Tibial nerve (tissue), 4 donors: Measurements from ENCODE around the gene LIG3. TPM values are rescaled to one million over a fixed set of nuclear protein-coding genes. Genes with fewer than 3 reads are reported as not detected.
A peak's percentile ranks its signal among the peaks of the same experiment; 100 is the strongest.

Experiments
- DNase-seq, 2 donors: peaks; one replicate each; pipeline ENCODE4 v3.0.0-alpha.2; 2019; ENCODE audit warnings: low spot score in 2 of 2
- H3K27ac ChIP-seq, 4 donors: fragments of 200-600 bp; sonication (generic) in 3 of 4; one replicate each; pipeline ENCODE4 v1.5.1; 2017 to 2019; ENCODE audit warnings: mild to moderate bottlenecking in 1 of 4
- H3K27me3 ChIP-seq, 2 donors: fragments of 200-600 bp; sonication (generic) in 1 of 2; one replicate each; pipeline versions ENCODE4 v1.5.1 to v1.6.0; 2017 to 2019
- H3K36me3 ChIP-seq, 3 donors: fragments of 200-600 bp; sonication (generic); one replicate each; pipeline ENCODE4 v1.5.1; 2018 to 2019
- H3K4me1 ChIP-seq, 4 donors: fragments of 200-600 bp; sonication (generic) in 3 of 4; one replicate each; pipeline ENCODE4 v1.5.1; 2017 to 2019
- H3K4me3 ChIP-seq, 4 donors: fragments of 200-600 bp; sonication (generic) in 3 of 4; one replicate each; pipeline ENCODE4 v1.5.1; 2017 to 2019; ENCODE audit warnings: mild to moderate bottlenecking in 1 of 4, moderate library complexity in 1 of 4
- H3K9me3 ChIP-seq, 4 donors: fragments of 200-600 bp; sonication (generic) in 3 of 4; one replicate each; pipeline ENCODE4 v1.5.1; 2017 to 2019
- CTCF ChIP-seq, 5 experiments: fragments of 200-600 bp in 3 of 5; fragments of 450-650 bp in 2 of 5; sonication (generic) in 3 of 5; IDR thresholded peaks; one replicate each; pipeline ENCODE4 v1.5.1; 2016 to 2019; ENCODE audit warnings: antibody characterized with exemption in 5 of 5, mild to moderate bottlenecking in 3 of 5, moderate library complexity in 2 of 5
- EP300 ChIP-seq, 2 donors: sonication (generic); formaldehyde crosslinking; IDR thresholded peaks; one replicate each; pipeline ENCODE4 v1.6.1; 2017; ENCODE audit warnings: antibody characterized with exemption in 2 of 2, mild to moderate bottlenecking in 1 of 2
- POLR2A ChIP-seq, 2 donors: fragments of 450-650 bp; IDR thresholded peaks; one replicate each; pipeline ENCODE4 v1.6.1; 2017; ENCODE audit warnings: antibody characterized with exemption in 2 of 2, mild to moderate bottlenecking in 2 of 2, moderate library complexity in 2 of 2
- WGBS, 2 donors: methylation state at CpG; one replicate each; pipeline ENCODE4 v1.1.5; 2018; 5-methylcytosine and 5-hydroxymethylcytosine counted together
- total RNA-seq, 4 donors: library from RNA; depleted of rRNA; stranded (reverse); fragments of >200 nt; gene quantifications; one replicate each; pipeline ENCODE4 v1.1.0, GENCODE V29; 2016

The LIG3 gene
- total RNA-seq, 4 donors from 2014 or later: 15.3 to 42.6 (median 37.0) TPM

- WGBS, 2 donors: 89 to 92% methylated on average over 3 of the region's 3 CpGs
- H3K4me3 ChIP-seq: no peak overlapping the region
- no peaks in the 10 kb centered on the region for H3K9me3 ChIP-seq
- H3K27me3 ChIP-seq: no peaks in the 10 kb centered on the region
- TF ChIP-seq CTCF (IDR thresholded peaks at IDR 0.05) (no peak), POLR2A (IDR thresholded peaks at IDR 0.05) (no peak), EP300 (IDR thresholded peaks at IDR 0.05) (no peak)
- no peak for DNase-seq
- H3K36me3 ChIP-seq: no peaks in the 10 kb centered on the region
- peaks cover 0 to 50% (median 26%) of the 10 kb centered on the region in 4 donors for H3K4me1 ChIP-seq
- peak overlapping the region in 1 of 4 donors; percentile 13 for H3K27ac ChIP-seq
Measured at GRCh38 chr17:35048685-35049379, 68.5 kb downstream of the LIG3 start.

- TF ChIP-seq CTCF (IDR thresholded peaks at IDR 0.05) (no peak), EP300 (IDR thresholded peaks at IDR 0.05) (no peak), POLR2A (IDR thresholded peaks at IDR 0.05) (no peak)
- 97 to 100% methylated on average over 2 of the region's 2 CpGs for WGBS, 2 donors
- Histone ChIP-seq H3K36me3 (no peaks in the 10 kb centered on the region), H3K9me3 (no peaks in the 10 kb centered on the region), H3K4me3 (no peak overlapping the region), H3K4me1 (peaks cover 0 to 46% (median 26%) of the 10 kb centered on the region in 4 donors), H3K27me3 (no peaks in the 10 kb centered on the region), H3K27ac (peak overlapping the region in 2 of 4 donors; percentile 70 to 79)
- DNase-seq: no peak
Measured at GRCh38 chr17:35050170-35050569, 69.9 kb downstream of the LIG3 start.

GRCh38 chr17:35051183-35051578, 70.9 kb downstream of the LIG3 start:
- Histone ChIP-seq H3K4me1 (peaks cover 0 to 40% (median 26%) of the 10 kb centered on the region in 4 donors), H3K36me3 (no peaks in the 10 kb centered on the region), H3K27me3 (no peaks in the 10 kb centered on the region), H3K27ac (peak overlapping the region in 3 of 4 donors; percentile 70 to 79 (median 70)), H3K9me3 (no peaks in the 10 kb centered on the region), H3K4me3 (peak overlapping the region in 1 of 4 donors; percentile 10)
- WGBS, 2 donors: 20 to 22% methylated on average over 2 of the region's 2 CpGs
- TF ChIP-seq EP300 (IDR thresholded peaks at IDR 0.05) (no peak), CTCF (IDR thresholded peaks at IDR 0.05) (no peak), POLR2A (IDR thresholded peaks at IDR 0.05) (no peak)
- DNase-seq: peak in 1 of 2 donors; percentile 14

GRCh38 chr17:35051579-35052240, 71.4 kb downstream of the LIG3 start:
- DNase-seq: no peak
- no peaks in the 10 kb centered on the region for H3K27me3 ChIP-seq
- H3K27ac ChIP-seq: peak overlapping the region in 3 of 4 donors; percentile 69 to 79 (median 70)
- H3K9me3 ChIP-seq: no peaks in the 10 kb centered on the region
- H3K4me3 ChIP-seq: peak overlapping the region in 1 of 4 donors; percentile 10
- no peak for TF ChIP-seq EP300 (IDR thresholded peaks at IDR 0.05)
- no peak for TF ChIP-seq CTCF (IDR thresholded peaks at IDR 0.05)
- no peak for TF ChIP-seq POLR2A (IDR thresholded peaks at IDR 0.05)
- 31 to 38% methylated on average over 6 of the region's 6 CpGs for WGBS, 2 donors
- H3K36me3 ChIP-seq: no peaks in the 10 kb centered on the region
- peaks cover 0 to 35% (median 25%) of the 10 kb centered on the region in 4 donors for H3K4me1 ChIP-seq

GRCh38 chr17:35052241-35052610, 71.9 kb downstream of the LIG3 start:
- Histone ChIP-seq H3K27me3 (no peaks in the 10 kb centered on the region), H3K27ac (peak overlapping the region in 3 of 4 donors; percentile 69 to 79 (median 70)), H3K36me3 (no peaks in the 10 kb centered on the region), H3K9me3 (no peaks in the 10 kb centered on the region), H3K4me1 (peaks cover 0 to 32% (median 25%) of the 10 kb centered on the region in 4 donors), H3K4me3 (no peak overlapping the region)
- no peak for DNase-seq
- TF ChIP-seq CTCF (IDR thresholded peaks at IDR 0.05) (no peak), EP300 (IDR thresholded peaks at IDR 0.05) (no peak), POLR2A (IDR thresholded peaks at IDR 0.05) (no peak)
